GM21381 (cell line): ENCODE results near the gene CD22.
A peak's percentile ranks its signal among the peaks of the same experiment; 100 is the strongest.

Experiments
- ATAC-seq: cut with Tn5 transposase; IDR thresholded peaks from one replicate; pipeline ENCODE4 v1.9.1; 2021; ENCODE audit warnings: mild to moderate bottlenecking, moderate library complexity; ENCODE audit not compliant: unreplicated experiment

Gene CD22

GRCh38 chr19:35340431-35340830, 11.4 kb downstream of the CD22 start:
- ATAC-seq = no peak

- ATAC-seq = no peak
These were observed 12.0 kb downstream of the CD22 start for GRCh38 chr19:35341006-35341405.

- ATAC-seq = no peak
These were observed 12.7 kb downstream of the CD22 start for GRCh38 chr19:35341565-35342225.

- ATAC-seq = no peak
These were observed 13.4 kb downstream of the CD22 start for GRCh38 chr19:35342430-35342829.

- no peak for ATAC-seq
These were observed 15.6 kb downstream of the CD22 start for GRCh38 chr19:35344511-35345031.

- ATAC-seq = no peak
These were observed 16.7 kb downstream of the CD22 start for GRCh38 chr19:35345671-35346111.

GRCh38 chr19:35346193-35347052, 17.4 kb downstream of the CD22 start:
- no peak for ATAC-seq

GRCh38 chr19:35347171-35347929, 18.4 kb downstream of the CD22 start, which contains the start of gene FFAR1:
Gene FFAR1 (plus strand): TSS chr19:35347902. CDS start chr19:35351552, 3,650 bp downstream.
- peak; percentile 52 for ATAC-seq

GRCh38 chr19:35347930-35348298, 18.9 kb downstream of the CD22 start:
- ATAC-seq = no peak

GRCh38 chr19:35348911-35349611, 20.1 kb downstream of the CD22 start:
- no peak for ATAC-seq

GRCh38 chr19:35349614-35350521, 20.9 kb downstream of the CD22 start:
- ATAC-seq = no peak

- no peak for ATAC-seq
These were observed 21.6 kb downstream of the CD22 start for GRCh38 chr19:35350591-35350990.

- ATAC-seq = no peak
These were observed 22.6 kb downstream of the CD22 start for GRCh38 chr19:35351411-35352176.

- no peak for ATAC-seq
These were observed 23.1 kb downstream of the CD22 start for GRCh38 chr19:35352177-35352447.

GRCh38 chr19:35352448-35353304, 23.7 kb downstream of the CD22 start:
- no peak for ATAC-seq

- ATAC-seq = no peak
These were observed 24.6 kb downstream of the CD22 start for GRCh38 chr19:35353635-35354034.

GRCh38 chr19:35354898-35355297, 25.9 kb downstream of the CD22 start:
- no peak for ATAC-seq

- no peak for ATAC-seq
These were observed 26.9 kb downstream of the CD22 start for GRCh38 chr19:35355791-35356460.
